ENCODE data around the gene RBMS1. TPM values are rescaled to one million over a fixed set of nuclear protein-coding genes. Genes with fewer than 3 reads are reported as not detected.
"Not testable (repeated sequence)": the region's sequence is repeated elsewhere in the genome, so short reads cannot be mapped to it uniquely, and the experiment has no call there.

RBMS1 gene
- total RNA-seq, 1 donor: 170 TPM

DNA sequence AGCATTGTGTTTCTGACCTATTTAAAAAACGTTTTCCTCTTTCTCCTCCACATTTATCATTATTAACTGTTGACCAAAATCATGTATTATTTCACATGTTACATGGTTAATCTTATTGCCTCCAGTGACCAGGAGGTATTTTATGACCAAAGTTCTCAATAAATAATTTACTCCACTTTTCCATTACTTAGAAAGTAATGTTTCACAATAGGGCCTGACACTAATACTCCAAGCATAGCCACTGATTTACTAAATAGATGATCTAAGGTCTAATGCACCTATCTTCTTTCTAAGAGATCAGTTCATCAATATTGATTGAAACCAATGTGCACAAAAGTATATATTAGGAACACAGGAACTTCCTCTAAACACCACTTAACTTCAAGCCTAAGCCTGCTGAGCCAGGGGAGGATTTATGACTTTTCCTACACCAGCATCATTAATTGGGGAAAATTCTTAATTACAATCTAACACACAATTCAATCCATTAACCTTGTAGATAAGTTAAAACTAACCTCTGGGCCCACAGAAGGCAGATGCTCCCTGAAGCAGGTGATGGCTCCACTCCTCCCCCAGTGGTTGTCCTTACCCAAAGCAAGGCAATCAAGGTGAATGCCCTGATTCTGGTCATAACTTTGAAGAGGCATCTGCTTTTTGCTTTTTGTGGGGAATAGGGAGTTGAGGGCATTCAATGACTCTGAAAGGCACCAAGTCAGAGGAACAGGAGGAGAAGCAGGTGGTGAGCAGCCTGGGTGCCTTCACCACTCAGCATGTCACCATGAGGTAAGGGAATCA, 33.9 kb downstream of the RBMS1 start:
- TF ChIP-seq, protein P1, sequence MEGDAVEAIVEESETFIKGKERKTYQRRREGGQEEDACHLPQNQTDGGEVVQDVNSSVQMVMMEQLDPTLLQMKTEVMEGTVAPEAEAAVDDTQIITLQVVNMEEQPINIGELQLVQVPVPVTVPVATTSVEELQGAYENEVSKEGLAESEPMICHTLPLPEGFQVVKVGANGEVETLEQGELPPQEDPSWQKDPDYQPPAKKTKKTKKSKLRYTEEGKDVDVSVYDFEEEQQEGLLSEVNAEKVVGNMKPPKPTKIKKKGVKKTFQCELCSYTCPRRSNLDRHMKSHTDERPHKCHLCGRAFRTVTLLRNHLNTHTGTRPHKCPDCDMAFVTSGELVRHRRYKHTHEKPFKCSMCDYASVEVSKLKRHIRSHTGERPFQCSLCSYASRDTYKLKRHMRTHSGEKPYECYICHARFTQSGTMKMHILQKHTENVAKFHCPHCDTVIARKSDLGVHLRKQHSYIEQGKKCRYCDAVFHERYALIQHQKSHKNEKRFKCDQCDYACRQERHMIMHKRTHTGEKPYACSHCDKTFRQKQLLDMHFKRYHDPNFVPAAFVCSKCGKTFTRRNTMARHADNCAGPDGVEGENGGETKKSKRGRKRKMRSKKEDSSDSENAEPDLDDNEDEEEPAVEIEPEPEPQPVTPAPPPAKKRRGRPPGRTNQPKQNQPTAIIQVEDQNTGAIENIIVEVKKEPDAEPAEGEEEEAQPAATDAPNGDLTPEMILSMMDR (IDR thresholded peaks at IDR 0.05; ENCODE audit: insufficient read depth, low read length): no peak
- no peak overlapping the region for H3K4me3 ChIP-seq (ENCODE audit: low read depth, low read length)
- DNase-seq (ENCODE audit: low read depth): no peak

- H3K4me3 ChIP-seq (ENCODE audit: low read depth, low read length): no peak overlapping the region
- DNase-seq (ENCODE audit: low read depth): no peak
Measured at GRCh38 chr2:160458718-160459453, 34.7 kb downstream of the RBMS1 start.

GRCh38 chr2:160457588-160457987, 36.0 kb downstream of the RBMS1 start:
- H3K4me3 ChIP-seq (ENCODE audit: low read depth, low read length): no peak overlapping the region
- no peak for DNase-seq (ENCODE audit: low read depth)
- TF ChIP-seq, protein P1 (IDR thresholded peaks at IDR 0.05; ENCODE audit: insufficient read depth, low read length): no peak

More at GRCh38 chr2:160458718-160459453, 34.7 kb downstream of the RBMS1 start:
- TF ChIP-seq, protein P1 (IDR thresholded peaks at IDR 0.05; ENCODE audit: insufficient read depth, low read length): no peak

DNA sequence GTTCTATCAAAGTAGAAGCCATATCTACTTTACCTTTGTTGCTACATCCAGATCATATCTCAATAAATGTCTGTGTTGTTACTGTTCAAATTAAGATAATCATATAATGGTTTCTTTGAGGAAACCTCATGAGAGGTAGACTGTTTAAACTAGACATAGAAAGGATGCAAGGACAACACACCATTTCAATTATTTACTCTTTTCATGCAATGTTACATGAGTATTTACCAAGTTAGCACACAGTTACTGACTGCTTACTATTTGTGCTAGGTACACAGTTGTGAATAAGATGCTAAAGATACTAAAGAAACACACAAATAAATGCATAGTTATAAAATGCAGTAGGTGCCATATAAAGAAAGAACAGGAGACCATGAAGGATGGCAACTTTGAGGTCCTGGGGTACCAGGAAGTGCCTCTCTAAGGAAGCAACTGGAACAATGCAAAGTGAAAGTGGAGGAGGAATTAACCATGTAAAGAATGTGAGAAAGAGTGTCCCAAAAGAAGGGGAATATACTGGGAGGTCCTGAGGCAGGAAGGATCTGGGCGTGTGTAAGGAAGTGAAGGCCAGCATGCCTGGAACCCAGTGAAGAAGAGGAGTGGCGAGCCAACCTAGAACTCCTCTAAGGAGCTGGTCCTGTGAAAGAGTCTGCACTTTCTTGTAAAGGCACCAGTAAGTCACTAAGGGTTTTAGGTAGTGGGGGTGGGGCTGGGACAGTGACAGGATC, 39.4 kb downstream of the RBMS1 start:
- no peak for DNase-seq (ENCODE audit: low read depth)
- no peak overlapping the region for H3K4me3 ChIP-seq (ENCODE audit: low read depth, low read length)
- TF ChIP-seq, protein P1 (IDR thresholded peaks at IDR 0.05; ENCODE audit: insufficient read depth, low read length): no peak

- H3K4me3 ChIP-seq (ENCODE audit: low read depth, low read length): no peak overlapping the region
- TF ChIP-seq, protein P1 (IDR thresholded peaks at IDR 0.05; ENCODE audit: insufficient read depth, low read length): no peak
- DNase-seq (ENCODE audit: low read depth): no peak
Measured at GRCh38 chr2:160453111-160453820, 40.3 kb downstream of the RBMS1 start.

- no peak for DNase-seq (ENCODE audit: low read depth)
- TF ChIP-seq, protein P1 (IDR thresholded peaks at IDR 0.05; ENCODE audit: insufficient read depth, low read length): no peak
Measured at GRCh38 chr2:160450486-160450885, 43.1 kb downstream of the RBMS1 start.

DNA sequence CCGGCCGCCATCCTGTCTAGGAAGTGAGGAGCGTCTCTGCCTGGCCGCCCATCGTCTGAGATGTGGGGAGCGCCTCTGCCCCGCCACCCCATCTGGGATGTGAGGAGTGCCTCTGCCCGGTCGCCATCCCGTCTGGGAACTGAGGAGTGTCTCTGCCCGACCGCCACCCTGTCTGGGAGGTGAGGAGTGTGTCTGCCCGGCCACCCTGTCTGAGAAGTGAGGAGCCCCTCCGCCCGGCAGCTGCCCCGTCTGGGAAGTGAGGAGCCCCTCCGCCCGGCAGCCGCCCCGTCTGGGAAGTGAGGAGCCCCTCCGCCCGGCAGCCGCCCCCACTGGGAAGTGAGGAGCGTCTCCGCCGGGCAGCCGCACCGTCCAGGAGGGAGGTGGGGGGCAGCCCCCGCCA, 44.8 kb downstream of the RBMS1 start:
- not testable (repeated sequence) for H3K4me3 ChIP-seq (ENCODE audit: low read depth, low read length); DNase-seq (ENCODE audit: low read depth)

More at GRCh38 chr2:160450486-160450885, 43.1 kb downstream of the RBMS1 start:
- no peak overlapping the region for H3K4me3 ChIP-seq (ENCODE audit: low read depth, low read length)

Data from fibroblast of the aortic adventitia (primary cell).